Testis (tissue), 3 donors: ENCODE results near the gene SPINK4. TPM values are rescaled to one million over a fixed set of nuclear protein-coding genes. Genes with fewer than 3 reads are reported as not detected.

Experiments
- DNase-seq: peaks from one replicate; pipeline ENCODE4 v3.0.0-alpha.2; 2019
- H3K27ac ChIP-seq, 2 donors: fragments of 200-600 bp; sonication (generic); one replicate each; pipeline ENCODE4 v1.5.1; 2019
- H3K27me3 ChIP-seq: fragments of 200-600 bp; sonication (generic); one replicate; pipeline ENCODE4 v1.5.1; 2019
- H3K36me3 ChIP-seq: fragments of 200-600 bp; sonication (generic); one replicate; pipeline ENCODE4 v1.5.1; 2017; ENCODE audit warnings: low read depth; ENCODE audit errors: missing control alignments
- H3K4me1 ChIP-seq: fragments of 200-600 bp; sonication (generic); one replicate; pipeline ENCODE4 v1.5.1; 2019
- H3K4me3 ChIP-seq, 2 donors: fragments of 200-600 bp; sonication (generic); one replicate each; pipeline ENCODE4 v1.5.1; 2017 to 2019
- H3K9me3 ChIP-seq: fragments of 200-600 bp; sonication (generic); one replicate; pipeline ENCODE4 v1.5.1; 2017
- POLR2A ChIP-seq: fragments of 450-650 bp; IDR thresholded peaks from one replicate; pipeline ENCODE4 v1.6.1; 2017; ENCODE audit warnings: antibody characterized with exemption, mild to moderate bottlenecking, moderate library complexity
- WGBS, 2 donors: methylation state at CpG; one replicate each; pipeline ENCODE4 v1.1.5; 2018; 5-methylcytosine and 5-hydroxymethylcytosine counted together
- intact Hi-C: fragments of 100-400 bp; cut with DNase I; formaldehyde crosslinking; loops from one replicate; pipeline ENCODE4 v1.15.1; 2023; ENCODE audit warnings: low total_unique reads
- polyA plus RNA-seq: library from polyadenylated mRNA; stranded (reverse); fragments of 350-450 nt; fragmentation: Illumina TruSeq; extraction: RNeasy Lipid Tissue Mini Kit (QIAGEN cat#74804); gene quantifications from one replicate; pipeline ENCODE4 v1.2.3, GENCODE V29; 2014; ENCODE audit warnings: low read depth, low replicate concordance; ENCODE audit not compliant: insufficient read depth
- total RNA-seq, 2 donors: library from RNA; depleted of rRNA; stranded (reverse); fragments of >200 nt; gene quantifications; one replicate each; pipeline ENCODE4 v1.2.3, GENCODE V29; 2016
- TF ChIP-seq, protein P1 (sequence below), 3 experiments: fragments of 450-650 bp in 2 of 3; fragments of 200-600 bp in 1 of 3; sonication (generic) in 1 of 3; IDR thresholded peaks; one replicate each; pipeline ENCODE4 v1.5.1; 2016 to 2019; ENCODE audit warnings: antibody characterized with exemption in 3 of 3, mild to moderate bottlenecking in 2 of 3, moderate library complexity in 1 of 3

SPINK4 gene
- total and polyA plus RNA-seq, 3 donors from 2014 or later = not detected

DNA sequence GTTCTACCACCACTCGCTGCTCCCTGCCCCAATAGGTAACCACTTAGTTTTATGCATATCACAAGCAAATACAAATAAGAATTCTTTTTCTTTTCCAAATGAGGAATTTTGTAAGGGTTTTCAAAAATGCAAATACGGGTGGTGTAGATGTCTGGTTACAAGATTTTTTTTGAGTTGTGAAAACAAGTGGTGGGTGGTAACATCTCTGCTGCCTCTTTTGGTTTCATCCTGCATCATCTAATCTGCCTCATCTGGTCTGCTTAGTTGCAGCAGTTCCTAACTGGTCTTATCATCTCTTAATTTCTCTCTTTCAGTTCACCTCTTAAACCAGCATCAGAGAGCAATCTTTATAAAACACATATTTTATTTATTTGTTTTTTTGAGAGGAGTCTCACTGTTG lies 55.6 kb downstream of the SPINK4 start:
- peaks cover 27% of the 10 kb centered on the region for H3K4me1 ChIP-seq
- DNase-seq = no peak
- intact Hi-C loops = no loop called here
- H3K27ac ChIP-seq = no peak overlapping the region
- H3K4me3 ChIP-seq = no peak overlapping the region
- TF ChIP-seq POLR2A = no peak
- TF ChIP-seq, protein P1, sequence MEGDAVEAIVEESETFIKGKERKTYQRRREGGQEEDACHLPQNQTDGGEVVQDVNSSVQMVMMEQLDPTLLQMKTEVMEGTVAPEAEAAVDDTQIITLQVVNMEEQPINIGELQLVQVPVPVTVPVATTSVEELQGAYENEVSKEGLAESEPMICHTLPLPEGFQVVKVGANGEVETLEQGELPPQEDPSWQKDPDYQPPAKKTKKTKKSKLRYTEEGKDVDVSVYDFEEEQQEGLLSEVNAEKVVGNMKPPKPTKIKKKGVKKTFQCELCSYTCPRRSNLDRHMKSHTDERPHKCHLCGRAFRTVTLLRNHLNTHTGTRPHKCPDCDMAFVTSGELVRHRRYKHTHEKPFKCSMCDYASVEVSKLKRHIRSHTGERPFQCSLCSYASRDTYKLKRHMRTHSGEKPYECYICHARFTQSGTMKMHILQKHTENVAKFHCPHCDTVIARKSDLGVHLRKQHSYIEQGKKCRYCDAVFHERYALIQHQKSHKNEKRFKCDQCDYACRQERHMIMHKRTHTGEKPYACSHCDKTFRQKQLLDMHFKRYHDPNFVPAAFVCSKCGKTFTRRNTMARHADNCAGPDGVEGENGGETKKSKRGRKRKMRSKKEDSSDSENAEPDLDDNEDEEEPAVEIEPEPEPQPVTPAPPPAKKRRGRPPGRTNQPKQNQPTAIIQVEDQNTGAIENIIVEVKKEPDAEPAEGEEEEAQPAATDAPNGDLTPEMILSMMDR (IDR thresholded peaks at IDR 0.05) = no peak
- H3K36me3 ChIP-seq = no peaks in the 10 kb centered on the region
- no peaks in the 10 kb centered on the region for H3K27me3 ChIP-seq
- 90 to 92% methylated on average over 2 of the region's 2 CpGs for WGBS, 2 donors
- H3K9me3 ChIP-seq = no peaks in the 10 kb centered on the region

DNA sequence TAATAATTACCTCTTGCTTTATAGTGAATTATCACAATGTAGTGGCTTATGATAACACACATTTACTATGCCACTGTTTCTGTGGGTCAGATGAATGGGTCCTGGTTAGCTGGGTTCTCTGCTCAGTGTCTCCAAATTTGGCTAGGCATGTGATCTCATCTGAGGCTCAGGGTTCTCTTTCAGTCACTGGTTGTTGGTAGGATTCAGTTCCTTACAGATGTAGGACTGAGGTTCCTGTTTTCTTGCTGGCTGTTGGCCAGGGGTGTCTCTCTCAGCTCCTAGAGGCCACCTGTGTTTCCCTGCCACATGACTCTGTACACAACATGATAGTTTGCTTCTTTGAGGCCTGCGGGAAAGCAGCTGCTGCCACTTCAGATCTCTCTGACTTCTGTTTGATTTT lies 57.5 kb downstream of the SPINK4 start:
- Histone ChIP-seq H3K4me1 (peaks cover 16% of the 10 kb centered on the region), H3K27ac (no peak overlapping the region), H3K36me3 (no peaks in the 10 kb centered on the region), H3K4me3 (no peak overlapping the region), H3K27me3 (no peaks in the 10 kb centered on the region), H3K9me3 (no peaks in the 10 kb centered on the region)
- 62 to 73% methylated on average over 1 of the region's 1 CpG for WGBS, 2 donors
- no peak for TF ChIP-seq POLR2A
- TF ChIP-seq, protein P1 (IDR thresholded peaks at IDR 0.05) = no peak
- DNase-seq = no peak
- intact Hi-C loops = no loop called here

Other genes with a start within 250 kb of the SPINK4 start
- 10 to 100 TPM; 35.4 to 38.5 TPM for gene APTX, start 238.5 kb upstream of the SPINK4 start, total RNA-seq
- gene APTX, start 238.5 kb upstream of the SPINK4 start, polyA plus RNA-seq = 57.8 TPM
- gene DNAJA1, start 214.9 kb upstream of the SPINK4 start, total RNA-seq = 100 to 1,000 TPM; 146 to 149 TPM
- 256 TPM for gene DNAJA1, start 214.9 kb upstream of the SPINK4 start, polyA plus RNA-seq
- 10 to 100 TPM; 16.2 to 16.3 TPM for gene SMU1, start 163.5 kb upstream of the SPINK4 start, total RNA-seq
- 17.1 TPM for gene SMU1, start 163.5 kb upstream of the SPINK4 start, polyA plus RNA-seq
- 100 to 1,000 TPM; 192 to 212 TPM for gene B4GALT1, start 72.8 kb upstream of the SPINK4 start, total RNA-seq
- gene B4GALT1, start 72.8 kb upstream of the SPINK4 start, polyA plus RNA-seq = 112 TPM
- gene BAG1, start 24.5 kb downstream of the SPINK4 start, total RNA-seq = 100 to 1,000 TPM in 1 of 2 donors, 10 to 100 TPM in 1; 96.6 to 147 TPM
- 203 TPM for gene BAG1, start 24.5 kb downstream of the SPINK4 start, polyA plus RNA-seq
- gene CHMP5, start 24.9 kb downstream of the SPINK4 start, total RNA-seq = 10 to 100 TPM; 53.2 to 57.0 TPM
- gene CHMP5, start 24.9 kb downstream of the SPINK4 start, polyA plus RNA-seq = 84.1 TPM
- 10 to 100 TPM; 46.7 to 48.6 TPM for gene NFX1, start 50.3 kb downstream of the SPINK4 start, total RNA-seq
- 30.0 TPM for gene NFX1, start 50.3 kb downstream of the SPINK4 start, polyA plus RNA-seq
- 10 to 100 TPM; 19.1 to 37.6 TPM for gene AQP7, start 162.4 kb downstream of the SPINK4 start, total RNA-seq
- gene AQP7, start 162.4 kb downstream of the SPINK4 start, polyA plus RNA-seq = 55.6 TPM
- 1 to 10 TPM; 4.6 to 9.0 TPM for gene AQP3, start 207.4 kb downstream of the SPINK4 start, total RNA-seq
- 6.3 TPM for gene AQP3, start 207.4 kb downstream of the SPINK4 start, polyA plus RNA-seq
- gene NOL6, start 233.8 kb downstream of the SPINK4 start, total RNA-seq = 10 to 100 TPM; 40.4 to 45.4 TPM
- 51.6 TPM for gene NOL6, start 233.8 kb downstream of the SPINK4 start, polyA plus RNA-seq